ENCODE measurements around the gene COBLL1.
"Not testable (repeated sequence)": the region's sequence is repeated elsewhere in the genome, so short reads cannot be mapped to it uniquely, and the experiment has no call there.

The COBLL1 gene

DNA sequence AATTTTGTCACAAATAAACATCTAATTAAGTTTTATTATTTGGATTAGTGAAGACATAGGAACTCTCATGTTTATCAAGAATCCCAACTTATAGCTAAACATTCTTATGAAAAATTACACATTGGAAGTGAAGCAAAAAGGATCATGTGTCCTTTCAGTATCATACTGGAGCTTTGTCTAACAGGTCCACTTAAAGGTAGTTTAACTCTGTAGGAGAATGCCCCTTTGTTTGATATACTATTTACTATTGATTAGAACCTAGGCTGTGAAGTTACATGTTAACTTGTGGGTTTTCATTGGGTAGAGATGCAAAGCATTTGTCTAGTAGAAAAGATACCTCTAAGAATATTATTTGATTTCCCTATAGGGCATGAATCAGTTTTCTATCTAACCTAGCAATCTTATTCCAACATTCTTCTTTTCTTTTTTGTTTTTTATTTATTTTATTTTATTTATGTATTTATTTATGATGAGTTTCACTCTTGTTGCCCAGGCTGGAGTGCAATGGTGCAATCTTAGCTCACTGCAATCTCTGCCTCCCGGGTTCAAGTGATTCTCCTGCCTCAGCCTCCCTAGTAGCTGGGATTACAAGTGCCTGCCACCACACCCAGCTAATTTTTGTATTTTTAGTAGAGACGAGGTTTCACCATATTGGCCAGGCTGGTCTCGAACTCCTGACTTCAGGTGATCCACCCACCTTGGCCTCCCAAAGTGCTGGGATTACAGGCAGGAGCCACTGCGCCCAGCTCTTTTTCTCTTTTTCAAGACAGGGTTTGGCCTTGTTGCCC lies 18.5 kb upstream of the COBLL1 start:
- not testable (repeated sequence) for H3K27me3 ChIP-seq (replicated peaks; ENCODE audit: control insufficient read depth, insufficient read depth, low read length, poor library complexity, severe bottlenecking); H3K9me3 ChIP-seq (ENCODE audit: control insufficient read depth, low read length); H3K27ac ChIP-seq (ENCODE audit: insufficient read depth, low read length, poor library complexity, severe bottlenecking); DNase-seq; H3K4me3 ChIP-seq (ENCODE audit: insufficient read depth, low read depth, low read length, poor library complexity, severe bottlenecking); H3K4me1 ChIP-seq (ENCODE audit: control insufficient read depth, insufficient read depth, low read length, poor library complexity, severe bottlenecking); H3K36me3 ChIP-seq (ENCODE audit: control insufficient read depth, insufficient read depth, low read length)

DNA sequence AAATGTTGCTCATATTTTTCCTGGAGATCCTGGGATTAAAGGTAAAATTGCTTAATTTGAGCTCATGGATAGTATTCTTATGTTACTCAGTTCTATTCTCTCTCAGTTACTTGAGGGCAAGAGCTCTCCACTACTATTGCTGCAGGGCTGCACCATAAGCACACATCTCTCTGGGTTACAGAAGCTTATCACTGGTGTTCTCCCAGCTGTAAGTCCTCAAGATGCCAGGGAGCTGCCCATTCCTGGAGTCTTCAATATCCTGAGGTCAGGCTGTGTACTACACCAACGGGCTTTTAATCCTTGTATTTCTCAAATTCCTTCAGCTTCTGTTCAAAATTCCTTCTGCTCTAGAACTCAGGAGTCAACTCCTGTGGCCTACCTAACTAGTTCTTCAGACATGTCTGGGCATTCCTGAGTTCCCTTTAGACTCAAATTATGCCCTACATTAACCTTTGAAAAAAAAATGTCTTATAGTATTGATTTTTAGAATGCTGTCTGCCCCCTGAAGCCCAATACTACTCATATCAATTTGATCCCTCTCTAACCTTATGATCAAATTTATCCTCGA lies 17.7 kb upstream of the COBLL1 start:
- Histone ChIP-seq H3K4me1 (ENCODE audit: control insufficient read depth, insufficient read depth, low read length, poor library complexity, severe bottlenecking) (no peaks in the 10 kb centered on the region), H3K27me3 (replicated peaks; ENCODE audit: control insufficient read depth, insufficient read depth, low read length, poor library complexity, severe bottlenecking) (no peaks in the 10 kb centered on the region), H3K27ac (ENCODE audit: insufficient read depth, low read length, poor library complexity, severe bottlenecking) (no peak overlapping the region), H3K9me3 (ENCODE audit: control insufficient read depth, low read length) (no peaks in the 10 kb centered on the region), H3K4me3 (ENCODE audit: insufficient read depth, low read depth, low read length, poor library complexity, severe bottlenecking) (no peak overlapping the region), H3K36me3 (ENCODE audit: control insufficient read depth, insufficient read depth, low read length) (no peaks in the 10 kb centered on the region)
- no peak for DNase-seq

- no peaks in the 10 kb centered on the region for H3K4me1 ChIP-seq (ENCODE audit: control insufficient read depth, insufficient read depth, low read length, poor library complexity, severe bottlenecking)
- no peaks in the 10 kb centered on the region for H3K9me3 ChIP-seq (ENCODE audit: control insufficient read depth, low read length)
- no peak for DNase-seq
- no peak overlapping the region for H3K27ac ChIP-seq (ENCODE audit: insufficient read depth, low read length, poor library complexity, severe bottlenecking)
- H3K4me3 ChIP-seq (ENCODE audit: insufficient read depth, low read depth, low read length, poor library complexity, severe bottlenecking) = no peak overlapping the region
- no peaks in the 10 kb centered on the region for H3K36me3 ChIP-seq (ENCODE audit: control insufficient read depth, insufficient read depth, low read length)
- H3K27me3 ChIP-seq (replicated peaks; ENCODE audit: control insufficient read depth, insufficient read depth, low read length, poor library complexity, severe bottlenecking) = no peaks in the 10 kb centered on the region
Observed at GRCh38 chr2:164852086-164852485, 10.5 kb upstream of the COBLL1 start.

GRCh38 chr2:164850235-164850634 lies 8.6 kb upstream of the COBLL1 start:
- DNase-seq = no peak
- Histone ChIP-seq H3K9me3 (ENCODE audit: control insufficient read depth, low read length) (no peaks in the 10 kb centered on the region), H3K27ac (ENCODE audit: insufficient read depth, low read length, poor library complexity, severe bottlenecking) (no peak overlapping the region), H3K4me3 (ENCODE audit: insufficient read depth, low read depth, low read length, poor library complexity, severe bottlenecking) (no peak overlapping the region), H3K27me3 (replicated peaks; ENCODE audit: control insufficient read depth, insufficient read depth, low read length, poor library complexity, severe bottlenecking) (no peaks in the 10 kb centered on the region), H3K36me3 (ENCODE audit: control insufficient read depth, insufficient read depth, low read length) (no peaks in the 10 kb centered on the region), H3K4me1 (ENCODE audit: control insufficient read depth, insufficient read depth, low read length, poor library complexity, severe bottlenecking) (no peaks in the 10 kb centered on the region)

DNA sequence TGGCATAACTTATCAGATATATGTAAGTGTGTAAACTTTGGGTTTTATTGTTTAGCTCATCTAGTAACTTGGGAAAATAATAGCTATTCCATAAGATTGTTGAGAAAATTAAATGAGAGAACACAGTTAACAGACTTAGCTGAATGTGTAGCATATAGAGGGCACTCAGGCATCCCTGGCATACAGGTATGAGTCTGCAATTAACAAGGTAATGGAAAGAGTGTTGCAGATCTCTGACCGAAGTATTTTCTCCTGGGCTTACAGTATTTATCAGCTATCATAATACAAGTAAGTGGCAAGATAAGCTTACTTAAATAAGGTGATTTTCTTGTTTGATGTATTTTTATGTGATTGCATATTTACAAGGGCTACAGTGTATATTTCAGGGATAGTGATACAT lies 7.9 kb upstream of the COBLL1 start:
- Histone ChIP-seq H3K36me3 (ENCODE audit: control insufficient read depth, insufficient read depth, low read length) (no peaks in the 10 kb centered on the region), H3K27ac (ENCODE audit: insufficient read depth, low read length, poor library complexity, severe bottlenecking) (no peak overlapping the region), H3K4me1 (ENCODE audit: control insufficient read depth, insufficient read depth, low read length, poor library complexity, severe bottlenecking) (no peaks in the 10 kb centered on the region), H3K27me3 (replicated peaks; ENCODE audit: control insufficient read depth, insufficient read depth, low read length, poor library complexity, severe bottlenecking) (no peaks in the 10 kb centered on the region), H3K4me3 (ENCODE audit: insufficient read depth, low read depth, low read length, poor library complexity, severe bottlenecking) (no peak overlapping the region), H3K9me3 (ENCODE audit: control insufficient read depth, low read length) (no peaks in the 10 kb centered on the region)
- no peak for DNase-seq

DNA sequence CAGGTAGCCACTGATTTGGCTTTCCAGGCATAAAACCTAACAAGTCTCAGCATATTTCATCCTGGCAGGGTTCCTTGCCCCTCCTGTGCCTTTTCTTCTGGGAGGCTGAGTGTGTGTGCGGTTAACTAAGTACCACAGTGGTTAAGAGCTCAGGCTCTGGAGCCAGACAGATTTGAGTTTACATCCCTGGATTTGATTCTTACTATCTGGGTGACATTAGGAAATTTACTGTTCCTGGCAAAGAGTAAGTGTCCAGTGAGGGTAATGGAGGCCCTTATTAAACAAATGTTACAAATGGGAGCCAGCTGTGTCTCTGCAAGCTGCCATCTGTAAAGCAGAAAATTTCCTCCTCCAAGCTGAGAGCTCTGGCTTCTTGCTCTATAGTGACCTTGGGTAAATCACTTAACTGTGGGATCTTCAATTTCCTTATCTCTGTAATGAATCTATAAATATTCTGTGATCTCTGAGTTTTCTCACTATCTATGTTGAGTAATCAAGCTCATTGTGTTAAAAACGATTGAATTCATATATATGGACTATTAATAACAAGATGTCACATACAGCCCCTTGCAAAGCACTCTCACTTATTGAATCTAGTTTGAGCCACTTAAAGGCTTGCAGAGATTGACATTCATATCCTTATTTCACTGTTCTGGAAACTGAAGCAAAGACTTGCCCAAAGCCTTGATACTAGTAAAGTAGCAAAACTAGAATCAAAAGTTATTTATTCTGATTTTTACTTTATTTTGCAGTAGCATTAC lies 6.5 kb upstream of the COBLL1 start:
- no peaks in the 10 kb centered on the region for H3K9me3 ChIP-seq (ENCODE audit: control insufficient read depth, low read length)
- no peak overlapping the region for H3K27ac ChIP-seq (ENCODE audit: insufficient read depth, low read length, poor library complexity, severe bottlenecking)
- H3K4me3 ChIP-seq (ENCODE audit: insufficient read depth, low read depth, low read length, poor library complexity, severe bottlenecking) = no peak overlapping the region
- H3K4me1 ChIP-seq (ENCODE audit: control insufficient read depth, insufficient read depth, low read length, poor library complexity, severe bottlenecking) = no peaks in the 10 kb centered on the region
- no peaks in the 10 kb centered on the region for H3K27me3 ChIP-seq (replicated peaks; ENCODE audit: control insufficient read depth, insufficient read depth, low read length, poor library complexity, severe bottlenecking)
- no peaks in the 10 kb centered on the region for H3K36me3 ChIP-seq (ENCODE audit: control insufficient read depth, insufficient read depth, low read length)
- DNase-seq = no peak

GRCh38 chr2:164847291-164847690 lies 5.7 kb upstream of the COBLL1 start:
- no peak for DNase-seq
- Histone ChIP-seq H3K4me1 (ENCODE audit: control insufficient read depth, insufficient read depth, low read length, poor library complexity, severe bottlenecking) (no peaks in the 10 kb centered on the region), H3K27ac (ENCODE audit: insufficient read depth, low read length, poor library complexity, severe bottlenecking) (no peak overlapping the region), H3K27me3 (replicated peaks; ENCODE audit: control insufficient read depth, insufficient read depth, low read length, poor library complexity, severe bottlenecking) (no peaks in the 10 kb centered on the region), H3K9me3 (ENCODE audit: control insufficient read depth, low read length) (no peaks in the 10 kb centered on the region), H3K36me3 (ENCODE audit: control insufficient read depth, insufficient read depth, low read length) (no peaks in the 10 kb centered on the region), H3K4me3 (ENCODE audit: insufficient read depth, low read depth, low read length, poor library complexity, severe bottlenecking) (no peak overlapping the region)

- no peaks in the 10 kb centered on the region for H3K27me3 ChIP-seq (replicated peaks; ENCODE audit: control insufficient read depth, insufficient read depth, low read length, poor library complexity, severe bottlenecking)
- H3K36me3 ChIP-seq (ENCODE audit: control insufficient read depth, insufficient read depth, low read length) = no peaks in the 10 kb centered on the region
- no peak overlapping the region for H3K27ac ChIP-seq (ENCODE audit: insufficient read depth, low read length, poor library complexity, severe bottlenecking)
- no peaks in the 10 kb centered on the region for H3K9me3 ChIP-seq (ENCODE audit: control insufficient read depth, low read length)
- DNase-seq = no peak
- H3K4me1 ChIP-seq (ENCODE audit: control insufficient read depth, insufficient read depth, low read length, poor library complexity, severe bottlenecking) = no peaks in the 10 kb centered on the region
- no peak overlapping the region for H3K4me3 ChIP-seq (ENCODE audit: insufficient read depth, low read depth, low read length, poor library complexity, severe bottlenecking)
Observed at GRCh38 chr2:164846276-164846675, 4.7 kb upstream of the COBLL1 start.

DNA sequence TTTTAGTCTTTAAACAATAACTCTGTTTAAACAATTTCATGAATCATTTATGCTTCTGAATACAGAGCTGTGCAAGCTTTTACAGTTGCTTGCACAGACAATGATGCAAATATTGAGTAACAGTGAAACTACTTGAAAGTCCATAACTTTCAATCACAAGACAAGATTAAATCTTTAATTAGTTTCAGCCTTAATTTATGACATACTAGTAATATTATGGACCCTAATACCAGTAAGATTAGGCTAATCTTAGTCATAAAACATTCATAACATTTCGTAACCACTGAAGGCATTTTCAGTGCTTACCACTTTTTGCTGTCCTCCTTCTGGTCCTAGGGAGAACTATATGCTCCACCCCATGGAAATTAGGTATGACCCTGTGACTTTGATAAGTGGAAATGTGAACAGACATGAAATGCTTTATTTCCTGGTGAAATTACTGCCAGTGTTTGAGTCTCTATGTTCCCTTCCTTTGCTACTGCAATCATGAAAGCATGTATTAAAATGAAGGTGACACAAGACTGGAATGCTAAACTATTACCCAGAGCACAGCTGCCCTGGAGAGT lies 1.8 kb upstream of the COBLL1 start:
- no peak for DNase-seq
- no peak overlapping the region for H3K4me3 ChIP-seq (ENCODE audit: insufficient read depth, low read depth, low read length, poor library complexity, severe bottlenecking)

GRCh38 chr2:164842624-164842966 lies 972 bp upstream of the COBLL1 start:
- H3K9me3 ChIP-seq (ENCODE audit: control insufficient read depth, low read length) = no peaks in the 10 kb centered on the region
- no peaks in the 10 kb centered on the region for H3K36me3 ChIP-seq (ENCODE audit: control insufficient read depth, insufficient read depth, low read length)
- DNase-seq = no peak
- no peak overlapping the region for H3K4me3 ChIP-seq (ENCODE audit: insufficient read depth, low read depth, low read length, poor library complexity, severe bottlenecking)
- no peak overlapping the region for H3K27ac ChIP-seq (ENCODE audit: insufficient read depth, low read length, poor library complexity, severe bottlenecking)
- H3K4me1 ChIP-seq (ENCODE audit: control insufficient read depth, insufficient read depth, low read length, poor library complexity, severe bottlenecking) = no peaks in the 10 kb centered on the region
- peaks cover 5% of the 10 kb centered on the region for H3K27me3 ChIP-seq (replicated peaks; ENCODE audit: control insufficient read depth, insufficient read depth, low read length, poor library complexity, severe bottlenecking)

More for the DNA sequence above, 1.8 kb upstream of the COBLL1 start:
- Histone ChIP-seq H3K9me3 (ENCODE audit: control insufficient read depth, low read length) (no peaks in the 10 kb centered on the region), H3K36me3 (ENCODE audit: control insufficient read depth, insufficient read depth, low read length) (no peaks in the 10 kb centered on the region), H3K4me1 (ENCODE audit: control insufficient read depth, insufficient read depth, low read length, poor library complexity, severe bottlenecking) (no peaks in the 10 kb centered on the region), H3K27me3 (replicated peaks; ENCODE audit: control insufficient read depth, insufficient read depth, low read length, poor library complexity, severe bottlenecking) (peaks cover 5% of the 10 kb centered on the region), H3K27ac (ENCODE audit: insufficient read depth, low read length, poor library complexity, severe bottlenecking) (no peak overlapping the region)
